MV-4-11 (cell line): ENCODE results near the gene OR4F29.
"Not testable (repeated sequence)": the region's sequence is repeated elsewhere in the genome, so short reads cannot be mapped to it uniquely, and the experiment has no call there.

Experiments used
- DNase-seq: peaks from one replicate; lab custom pipeline; 2025; lab: John Stamatoyannopoulos, UW

OR4F29 gene

GRCh38 chr1:451578-451977 is at the start of gene OR4F29:
Gene OR4F29 (minus strand): TSS chr1:451678. CDS start chr1:451678, 0 bp downstream.
- DNase-seq: not testable (repeated sequence)
